Erythroblast (primary cell): ENCODE results near the gene TMEM179.

Source experiments
- GATA1 ChIP-seq: IDR thresholded peaks from 2 replicates; pipeline ENCODE4 v1.6.1; 2011; ENCODE audit warnings: low read depth, mild to moderate bottlenecking, control low read depth, low read length, moderate library complexity
- POLR2A ChIP-seq: IDR thresholded peaks from 2 replicates; pipeline ENCODE4 v1.6.1; 2011; ENCODE audit warnings: mild to moderate bottlenecking, low read length

DNA sequence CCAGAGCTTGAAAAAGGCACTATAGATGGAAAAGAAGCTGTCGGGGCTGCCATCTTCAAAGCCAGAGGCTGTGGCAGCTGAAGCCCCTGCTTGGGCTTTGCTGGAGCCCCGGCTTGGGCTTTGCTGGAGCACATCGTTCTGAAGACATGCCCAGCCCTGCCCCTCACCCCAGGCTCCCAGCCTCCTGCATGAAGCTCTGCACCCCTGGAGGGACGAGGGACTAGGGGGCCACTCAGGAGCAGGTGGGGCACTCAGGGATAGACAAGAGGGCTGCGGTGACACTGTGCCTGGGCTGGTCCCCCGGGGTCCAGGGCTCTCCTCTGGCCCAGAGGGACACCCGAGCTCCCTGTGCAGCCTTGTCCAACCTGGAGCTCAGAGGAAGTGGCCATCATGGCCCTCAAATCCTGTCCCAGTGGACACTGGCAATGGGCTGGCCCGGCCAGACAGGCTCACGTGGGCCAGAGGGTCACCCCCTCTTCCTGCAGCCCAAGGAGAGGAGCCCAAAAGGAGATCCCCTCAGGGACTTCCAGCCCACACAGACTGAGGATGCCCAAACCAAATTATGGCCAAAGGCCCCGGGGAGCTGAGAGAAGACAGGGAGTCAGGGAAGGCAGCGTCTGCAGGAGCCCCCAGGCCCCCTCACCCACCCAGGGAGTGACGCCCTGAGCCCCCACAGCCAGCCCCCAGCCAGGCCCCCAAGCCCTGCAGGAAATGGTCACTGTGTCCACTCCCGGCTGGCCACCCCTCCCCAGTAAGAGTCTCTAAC lies 48.1 kb downstream of the TMEM179 start:
- TF ChIP-seq POLR2A (no peak), GATA1 (no peak)
